Stomach smooth muscle (tissue), 2 donors: ENCODE results near the gene TMEM94.
A peak's percentile ranks its signal among the peaks of the same experiment; 100 is the strongest.
"Not testable (repeated sequence)": the region's sequence is repeated elsewhere in the genome, so short reads cannot be mapped to it uniquely, and the experiment has no call there.

Experiments
- H3K27ac ChIP-seq: one replicate; pipeline ENCODE4 v1.7.0; 2013; ENCODE audit warnings: mild to moderate bottlenecking, low read length, inconsistent platforms
- H3K27me3 ChIP-seq, 2 donors: one replicate each; pipeline ENCODE4 v1.7.0; 2013; ENCODE audit warnings: low read length in 2 of 2; ENCODE audit not compliant: insufficient read depth in 2 of 2, control insufficient read depth in 1 of 2
- H3K36me3 ChIP-seq, 2 donors: one replicate each; pipeline ENCODE4 v1.7.0; 2013; ENCODE audit warnings: low read length in 2 of 2; ENCODE audit not compliant: control insufficient read depth in 2 of 2, insufficient read depth in 2 of 2
- H3K4me1 ChIP-seq: one replicate; pipeline ENCODE4 v1.7.0; 2013; ENCODE audit warnings: low read length; ENCODE audit not compliant: control insufficient read depth, insufficient read depth
- H3K4me3 ChIP-seq, 2 donors: one replicate each; pipeline ENCODE4 v1.7.0; 2013; ENCODE audit warnings: low read length in 2 of 2
- H3K9ac ChIP-seq, 2 donors: one replicate each; pipeline ENCODE4 v1.7.0; 2013; ENCODE audit warnings: low read length in 2 of 2, mild to moderate bottlenecking in 1 of 2
- H3K9me3 ChIP-seq, 2 donors: one replicate each; pipeline ENCODE4 v1.7.0; 2013; ENCODE audit warnings: low read length in 2 of 2; ENCODE audit not compliant: control insufficient read depth in 2 of 2
- donor health status: healthy.
- donor health status: Pancreatic carcinoma.

The TMEM94 gene

DNA sequence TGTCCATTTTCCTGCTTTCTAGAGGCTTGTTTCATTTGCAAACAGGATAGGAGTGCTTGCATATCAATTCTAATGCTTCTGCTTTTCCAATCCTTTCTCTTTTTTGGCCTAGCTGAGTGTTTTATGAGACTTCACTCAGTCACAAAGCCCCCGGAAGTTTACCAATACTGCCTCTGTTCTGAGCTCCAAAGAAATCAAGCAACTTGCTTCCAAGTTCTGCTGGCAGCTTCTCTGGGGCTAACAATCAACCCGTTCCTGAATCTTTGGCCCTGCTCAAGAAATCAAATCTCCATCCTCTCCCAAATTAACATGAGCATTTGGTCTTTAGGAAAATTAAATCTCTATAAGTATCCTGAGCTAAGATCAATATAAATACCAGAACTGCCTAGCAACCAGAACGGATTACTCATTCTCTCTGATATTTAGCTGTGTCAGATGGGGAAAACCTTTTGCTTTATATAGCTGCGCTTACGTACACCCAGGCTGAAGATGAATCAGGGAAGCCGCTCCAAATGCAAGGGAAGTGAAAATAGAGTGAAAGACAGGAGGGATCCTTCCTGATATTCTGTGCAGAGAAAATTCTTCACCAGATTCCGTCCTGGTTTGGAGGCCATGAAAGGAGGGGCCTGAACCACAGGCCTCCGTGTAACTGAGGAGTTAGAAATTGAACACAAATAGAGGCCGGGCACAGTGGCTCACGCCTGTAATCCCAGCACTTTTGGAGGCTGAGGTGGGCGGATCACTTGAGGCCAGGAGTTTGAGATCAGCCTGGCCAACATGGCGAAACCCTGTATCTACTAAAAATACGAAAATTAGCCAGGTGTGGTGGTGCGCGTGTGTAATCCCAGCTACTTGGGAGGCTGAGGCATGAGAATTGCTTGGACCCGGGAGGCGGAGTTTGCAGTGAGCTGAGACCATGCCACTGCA lies 27.6 kb upstream of the TMEM94 start:
- no peaks in the 10 kb centered on the region for H3K36me3 ChIP-seq
- H3K9ac ChIP-seq = peak overlapping the region; percentile 37 to 39
- peaks cover 12% of the 10 kb centered on the region for H3K4me1 ChIP-seq
- H3K9me3 ChIP-seq = no peaks in the 10 kb centered on the region
- H3K4me3 ChIP-seq = no peak overlapping the region
- H3K27me3 ChIP-seq = no peaks in the 10 kb centered on the region
- peak overlapping the region; percentile 13 for H3K27ac ChIP-seq

DNA sequence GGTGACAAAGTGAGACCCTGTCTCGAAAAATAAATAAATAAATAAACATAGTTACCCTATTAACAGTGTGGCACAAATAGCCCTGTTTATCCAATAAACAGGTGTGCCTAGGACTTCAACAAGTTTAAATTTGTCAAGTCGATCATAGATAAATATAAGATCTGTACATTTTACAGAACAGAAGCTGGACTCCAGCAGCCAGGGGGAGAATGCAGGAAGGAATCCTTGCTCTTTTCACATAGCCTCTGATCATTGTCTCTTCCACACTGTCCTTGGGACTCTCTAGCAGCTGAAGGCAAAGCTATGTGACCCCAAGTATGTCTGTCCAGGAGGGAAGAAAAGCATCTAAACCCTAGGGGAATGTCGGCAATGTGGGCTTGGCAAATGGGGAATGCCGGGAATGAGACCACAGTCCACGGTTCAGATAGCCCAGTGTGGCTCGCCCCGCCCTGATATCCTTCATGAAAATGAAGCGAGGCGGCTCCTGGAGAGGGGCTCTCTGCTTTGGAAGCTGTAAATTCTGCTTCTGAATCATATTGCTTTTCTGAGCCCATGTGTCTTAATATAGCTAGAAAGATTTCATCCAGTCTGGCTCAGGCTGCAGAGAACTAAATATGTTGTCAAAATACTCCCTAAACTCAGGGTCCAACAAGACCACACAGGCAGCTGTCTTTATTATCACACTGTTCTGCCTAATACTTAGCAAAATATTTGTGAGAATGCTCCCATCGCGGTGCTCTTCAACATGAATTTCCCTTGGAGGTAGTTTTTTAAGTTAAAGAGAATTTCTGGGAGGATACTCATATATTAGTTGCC lies 26.1 kb upstream of the TMEM94 start:
- no peak overlapping the region for H3K9ac ChIP-seq
- H3K36me3 ChIP-seq = no peaks in the 10 kb centered on the region
- peaks cover 12% of the 10 kb centered on the region for H3K4me1 ChIP-seq
- no peak overlapping the region for H3K4me3 ChIP-seq
- H3K9me3 ChIP-seq = no peaks in the 10 kb centered on the region
- no peak overlapping the region for H3K27ac ChIP-seq
- H3K27me3 ChIP-seq = peaks cover 0 to 2% of the 10 kb centered on the region in 2 donors

DNA sequence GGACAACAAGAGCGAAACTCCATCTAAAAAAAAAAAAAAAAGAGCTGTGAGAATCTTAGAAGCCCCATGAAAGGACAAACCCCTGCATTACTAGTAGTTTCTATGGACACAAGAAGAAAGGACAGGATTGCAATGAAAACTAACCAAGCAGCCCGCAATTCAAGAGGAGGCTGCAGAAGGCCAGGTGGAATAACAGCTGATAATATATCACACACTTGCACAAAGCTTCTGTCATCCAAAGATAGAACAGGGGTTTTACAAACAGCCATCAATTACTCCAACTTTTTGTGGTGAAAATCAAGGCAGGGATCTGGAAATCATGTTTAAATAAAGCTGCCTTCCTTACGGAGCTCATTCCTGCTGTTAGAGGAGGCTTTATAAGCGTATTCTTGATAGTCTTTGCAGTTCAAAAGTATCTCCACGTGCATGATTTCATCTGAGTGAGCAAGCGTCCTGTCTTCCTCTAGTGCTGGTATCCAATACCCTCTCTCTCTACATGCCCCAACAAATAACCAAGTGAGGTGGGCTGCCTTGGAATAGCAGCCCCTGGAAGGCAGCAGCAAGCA lies 23.1 kb upstream of the TMEM94 start:
- no peak overlapping the region for H3K27ac ChIP-seq
- H3K4me1 ChIP-seq = peaks cover 5% of the 10 kb centered on the region
- H3K9ac ChIP-seq = no peak overlapping the region

DNA sequence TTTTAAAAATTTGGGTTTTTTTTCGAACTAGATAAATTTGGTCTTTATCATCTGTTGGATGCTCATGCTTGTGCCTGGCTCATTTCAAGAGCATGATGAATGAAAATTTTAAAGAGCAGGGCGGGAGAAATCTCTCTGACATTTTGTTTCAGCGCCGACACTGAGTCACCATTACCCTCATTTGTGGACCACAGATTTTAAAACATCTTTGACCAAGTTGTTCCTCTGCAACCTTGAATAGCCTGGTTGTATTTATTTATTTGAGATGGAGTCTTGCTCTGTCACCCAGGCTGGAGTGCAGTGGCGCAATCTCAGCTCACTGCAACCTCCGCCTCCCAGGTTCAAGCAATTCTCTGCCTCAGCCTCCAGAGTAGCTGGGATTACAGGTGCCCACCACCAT lies 22.0 kb upstream of the TMEM94 start:
- H3K4me1 ChIP-seq, H3K36me3 ChIP-seq, H3K27ac ChIP-seq, H3K9ac ChIP-seq, H3K27me3 ChIP-seq, H3K9me3 ChIP-seq, H3K4me3 ChIP-seq: not testable (repeated sequence)

More for the DNA sequence above, 23.1 kb upstream of the TMEM94 start:
- H3K4me3 ChIP-seq = no peak overlapping the region
- no peaks in the 10 kb centered on the region for H3K9me3 ChIP-seq
- no peaks in the 10 kb centered on the region for H3K36me3 ChIP-seq
- peaks cover 0 to 2% of the 10 kb centered on the region in 2 donors for H3K27me3 ChIP-seq

DNA sequence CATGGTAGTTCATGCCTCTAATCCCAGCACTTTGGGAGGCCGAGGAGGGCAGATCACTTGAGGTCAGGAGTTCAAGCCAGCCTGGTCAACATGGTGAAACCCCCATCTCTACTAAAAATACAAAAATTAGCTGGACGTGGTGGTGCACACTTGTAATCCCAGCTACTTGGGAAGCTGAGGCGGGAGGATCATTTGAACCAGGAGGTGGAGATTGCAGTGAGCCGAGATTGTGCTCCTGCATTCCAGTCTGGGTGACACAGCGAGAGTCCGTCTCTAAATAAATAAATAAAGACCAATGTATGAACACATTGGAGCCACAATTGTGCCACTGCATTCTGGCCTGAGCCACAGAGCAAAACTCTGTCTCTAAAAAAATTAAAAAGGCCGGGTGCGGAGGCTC lies 19.0 kb upstream of the TMEM94 start:
- not testable (repeated sequence) for H3K4me1 ChIP-seq, H3K9ac ChIP-seq, H3K9me3 ChIP-seq, H3K4me3 ChIP-seq, H3K36me3 ChIP-seq, H3K27ac ChIP-seq, H3K27me3 ChIP-seq

DNA sequence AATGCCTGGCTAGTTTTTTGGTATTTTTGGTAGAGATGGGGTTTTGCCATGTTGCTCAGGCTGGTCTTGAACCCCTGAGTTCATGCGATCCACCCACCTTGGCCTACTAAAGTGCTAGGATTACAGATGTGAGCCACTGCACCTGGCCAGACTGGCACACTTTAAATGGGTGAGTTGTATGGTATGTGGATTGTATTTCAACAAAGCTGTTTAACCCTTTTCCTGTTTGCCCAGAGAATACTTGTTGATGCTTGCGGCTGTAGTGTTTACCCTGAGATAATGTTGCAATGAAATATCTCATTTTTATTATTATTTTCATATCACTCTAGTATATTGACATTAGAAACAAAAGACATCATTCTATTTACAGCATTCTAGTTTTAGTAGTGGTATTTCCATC lies 17.1 kb upstream of the TMEM94 start:
- H3K27ac ChIP-seq = no peak overlapping the region
- peaks cover 0 to 2% of the 10 kb centered on the region in 2 donors for H3K27me3 ChIP-seq
- H3K36me3 ChIP-seq = no peaks in the 10 kb centered on the region
- no peak overlapping the region for H3K4me3 ChIP-seq
- no peak overlapping the region for H3K9ac ChIP-seq
- H3K4me1 ChIP-seq = peaks cover 8% of the 10 kb centered on the region
- no peaks in the 10 kb centered on the region for H3K9me3 ChIP-seq

DNA sequence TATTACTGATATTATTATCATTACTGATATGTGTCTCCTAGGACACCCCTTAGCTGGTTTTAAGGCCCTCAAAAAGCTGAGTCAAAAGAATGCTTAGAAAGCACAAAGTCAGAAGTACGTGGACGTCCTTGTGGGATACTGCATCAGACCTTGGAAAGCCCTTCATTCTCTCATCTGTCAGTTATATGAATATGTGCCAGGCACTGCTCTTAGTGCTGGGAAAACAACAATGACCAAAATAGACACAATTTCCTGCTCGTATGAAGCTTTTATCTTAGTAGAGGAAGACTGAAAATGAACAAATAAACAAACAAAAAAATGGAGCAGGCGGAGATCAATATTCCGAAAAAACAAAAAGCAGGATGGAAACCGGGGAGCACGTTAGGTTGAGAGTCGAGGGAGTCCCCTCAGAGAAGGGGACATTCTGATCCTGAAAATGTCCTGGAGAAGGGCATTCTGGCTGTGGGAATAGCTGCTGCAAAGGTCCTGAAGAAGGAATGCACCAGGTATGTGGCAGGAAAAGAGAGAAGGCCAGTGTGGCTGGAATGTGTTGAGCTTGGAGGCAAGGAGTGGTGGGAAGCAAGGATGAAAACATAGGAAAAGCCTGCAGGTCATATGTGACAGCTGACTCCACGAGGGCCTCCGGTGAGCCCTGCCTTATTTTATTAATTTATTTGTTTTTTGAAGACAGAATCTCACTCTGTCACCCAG lies 15.5 kb upstream of the TMEM94 start:
- no peaks in the 10 kb centered on the region for H3K36me3 ChIP-seq
- no peaks in the 10 kb centered on the region for H3K27me3 ChIP-seq
- no peaks in the 10 kb centered on the region for H3K9me3 ChIP-seq
- H3K27ac ChIP-seq = no peak overlapping the region
- peak overlapping the region in 1 of 2 donors; percentile 21 for H3K9ac ChIP-seq
- peaks cover 9% of the 10 kb centered on the region for H3K4me1 ChIP-seq
- no peak overlapping the region for H3K4me3 ChIP-seq

DNA sequence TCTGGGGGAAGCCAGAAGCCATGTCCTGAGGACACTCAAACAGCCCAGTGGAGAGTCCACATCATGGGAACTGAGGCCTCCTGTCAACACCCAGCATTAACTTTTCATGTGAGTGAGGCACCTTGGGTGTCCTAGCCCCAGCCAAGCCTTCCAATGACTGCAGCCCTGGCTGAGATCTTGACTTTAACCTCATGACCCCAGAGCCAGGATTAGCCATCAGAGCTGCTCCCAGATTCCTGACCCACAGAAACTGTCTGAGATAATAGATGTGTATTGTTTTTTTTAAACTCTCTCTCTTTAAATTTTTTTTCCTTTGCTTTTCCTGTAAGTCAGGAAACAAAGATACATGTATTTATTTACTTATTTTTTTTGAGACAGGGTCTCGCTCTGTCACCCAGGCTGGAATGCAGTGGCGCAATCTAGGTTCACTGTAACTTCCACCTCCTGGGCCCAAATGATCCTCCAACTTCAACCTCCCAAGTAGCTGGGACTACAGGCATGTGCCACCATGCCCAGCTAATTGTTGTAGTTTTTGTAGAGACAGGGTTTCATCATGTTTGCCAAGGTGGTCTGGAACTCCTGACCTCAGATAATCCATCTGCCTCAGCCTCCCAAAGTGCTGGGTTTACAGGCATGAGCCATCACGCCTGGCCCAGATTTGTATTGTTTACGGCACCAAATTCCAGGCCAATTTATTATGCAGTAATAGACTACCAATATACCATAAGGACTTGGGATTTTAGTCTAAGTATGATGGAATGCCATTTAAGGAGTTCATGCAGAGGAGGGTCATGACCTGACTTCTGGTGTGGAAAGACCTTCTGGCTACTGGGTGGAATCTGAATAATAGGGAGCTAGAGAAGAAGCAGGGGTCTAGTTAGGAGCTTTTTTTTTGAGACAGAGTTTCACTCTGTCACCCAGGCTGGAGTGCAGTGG lies 14.0 kb upstream of the TMEM94 start:
- no peak overlapping the region for H3K9ac ChIP-seq
- H3K27ac ChIP-seq = no peak overlapping the region

DNA sequence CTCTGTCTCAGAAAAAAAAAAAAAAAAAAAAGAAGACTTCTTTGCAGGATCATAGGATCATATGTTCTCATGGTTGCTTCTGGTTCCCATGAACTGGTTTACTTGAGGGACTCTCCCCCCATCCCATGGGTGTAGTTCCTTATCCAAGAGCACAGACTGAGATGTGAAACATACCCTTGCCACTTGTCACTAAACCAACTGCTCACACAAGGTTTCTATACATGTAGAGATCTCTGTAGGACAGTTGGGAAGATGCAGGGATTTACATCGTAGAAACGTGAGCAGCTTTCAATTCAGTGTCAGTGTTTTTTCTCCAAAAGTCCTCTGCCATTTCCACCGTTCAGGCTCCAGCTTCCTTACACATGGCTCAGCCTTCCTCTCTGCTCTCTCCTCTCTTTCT lies 11.1 kb upstream of the TMEM94 start:
- H3K27ac ChIP-seq = no peak overlapping the region
- H3K4me1 ChIP-seq = peaks cover 9% of the 10 kb centered on the region

More for the DNA sequence above, 14.0 kb upstream of the TMEM94 start:
- H3K9me3 ChIP-seq = no peaks in the 10 kb centered on the region
- H3K4me1 ChIP-seq = peaks cover 9% of the 10 kb centered on the region
- H3K4me3 ChIP-seq = no peak overlapping the region
- H3K36me3 ChIP-seq = no peaks in the 10 kb centered on the region
- no peaks in the 10 kb centered on the region for H3K27me3 ChIP-seq

More for the DNA sequence above, 11.1 kb upstream of the TMEM94 start:
- H3K4me3 ChIP-seq = no peak overlapping the region
- no peaks in the 10 kb centered on the region for H3K27me3 ChIP-seq
- no peaks in the 10 kb centered on the region for H3K9me3 ChIP-seq
- no peak overlapping the region for H3K9ac ChIP-seq
- no peaks in the 10 kb centered on the region for H3K36me3 ChIP-seq
